Neural crest cell (in vitro differentiated cells): Measurements from ENCODE around the gene KDM2A. TPM values are rescaled to one million over a fixed set of nuclear protein-coding genes. Genes with fewer than 3 reads are reported as not detected.
A peak's percentile ranks its signal among the peaks of the same experiment; 100 is the strongest.

Experiments used
- DNase-seq: peaks from one replicate; pipeline ENCODE4 v3.0.0; 2021; ENCODE audit warnings: low read depth, mixed read lengths, low spot score
- H3K27ac Mint-ChIP-seq: one replicate; pipeline ENCODE4 v1.8.0; 2021; ENCODE audit warnings: mild to moderate bottlenecking, mixed read lengths; ENCODE audit not compliant: unreplicated experiment
- H3K27me3 Mint-ChIP-seq: 2 replicates; pipeline ENCODE4 v1.8.0; 2021; ENCODE audit warnings: low read depth, mild to moderate bottlenecking, mixed read lengths
- H3K36me3 Mint-ChIP-seq: 2 replicates; pipeline ENCODE4 v1.8.0; 2021; ENCODE audit warnings: low read depth, mild to moderate bottlenecking, mixed read lengths
- H3K4me1 Mint-ChIP-seq: 2 replicates; pipeline ENCODE4 v1.8.0; 2021; ENCODE audit warnings: mixed read lengths
- H3K4me3 Mint-ChIP-seq: one replicate; pipeline ENCODE4 v1.8.0; 2021; ENCODE audit warnings: mild to moderate bottlenecking, mixed read lengths
- H3K9me3 Mint-ChIP-seq: 2 replicates; pipeline ENCODE4 v1.8.0; 2021; ENCODE audit warnings: mixed read lengths
- CTCF ChIP-seq: fragments of 200-600 bp; sonication (generic); conservative IDR thresholded peaks from 2 replicates; pipeline ENCODE4 v1.5.0; 2021; ENCODE audit warnings: antibody characterized with exemption, mild to moderate bottlenecking
- total RNA-seq: library from RNA; stranded (reverse); gene quantifications from 2 replicates; pipeline ENCODE4 v1.2.1, GENCODE V29; 2021

KDM2A gene
- total RNA-seq, 1 donor from 2014 or later, result 67.4 TPM

- peak; percentile 75 for TF ChIP-seq CTCF
- Mint-ChIP-seq H3K36me3 (no peaks in the 10 kb centered on the region), H3K4me1 (peaks cover 50% of the 10 kb centered on the region), H3K27me3 (peaks cover 3% of the 10 kb centered on the region), H3K9me3 (no peaks in the 10 kb centered on the region), H3K4me3 (peak overlapping the region; percentile 87), H3K27ac (no peak overlapping the region)
- peak; percentile 82 for DNase-seq
Measured at GRCh38 chr11:67265633-67266448, 146.8 kb downstream of the KDM2A start.

GRCh38 chr11:67266449-67267187, 147.6 kb downstream of the KDM2A start, which contains the start of gene GRK2:
TSS of gene GRK2 (plus strand) at chr11:67266473. CDS start at chr11:67266700, 227 bp downstream.
- Mint-ChIP-seq H3K9me3 (no peaks in the 10 kb centered on the region), H3K36me3 (no peaks in the 10 kb centered on the region), H3K4me3 (peak within 1 kb of the TSS; percentile 94), H3K27ac (peak within 1 kb of the TSS; percentile 62), H3K4me1 (peaks cover 51% of the 10 kb centered on the region), H3K27me3 (peaks cover 3% of the 10 kb centered on the region)
- TF ChIP-seq CTCF, result no peak
- no peak for DNase-seq

GRCh38 chr11:67267188-67268080, 148.4 kb downstream of the KDM2A start:
- Mint-ChIP-seq H3K9me3 (no peaks in the 10 kb centered on the region), H3K27ac (peak overlapping the region; percentile 62), H3K4me3 (peak overlapping the region; percentile 94), H3K27me3 (peaks cover 3% of the 10 kb centered on the region), H3K4me1 (peaks cover 45% of the 10 kb centered on the region), H3K36me3 (no peaks in the 10 kb centered on the region)
- TF ChIP-seq CTCF, result no peak
- no peak for DNase-seq

- Mint-ChIP-seq H3K4me1 (peaks cover 36% of the 10 kb centered on the region), H3K27ac (no peak overlapping the region)
- no peak for DNase-seq
Measured at GRCh38 chr11:67268081-67268961, 149.3 kb downstream of the KDM2A start.

More at GRCh38 chr11:67268081-67268961, 149.3 kb downstream of the KDM2A start:
- Mint-ChIP-seq H3K36me3 (no peaks in the 10 kb centered on the region), H3K27me3 (no peaks in the 10 kb centered on the region), H3K9me3 (no peaks in the 10 kb centered on the region), H3K4me3 (peak overlapping the region; percentile 94)
- no peak for TF ChIP-seq CTCF
